GM23338 (cell line): ENCODE measurements around the gene TAOK1.

ENCODE experiments used
- CREB1 ChIP-seq: fragments of 250-450 bp; sonication (Bioruptor Pico); IDR thresholded peaks from 2 replicates; pipeline ENCODE4 v1.5.0; 2020; ENCODE audit warnings: low read depth, mild to moderate bottlenecking, moderate library complexity
- CTCF ChIP-seq, 2 experiments: fragments of 200-600 bp in 1 of 2; sonication (generic) in 1 of 2; conservative IDR thresholded peaks; 2 replicates each; pipeline versions ENCODE4 v1.5.1 to v1.6.1; 2016 to 2017; ENCODE audit warnings: antibody characterized with exemption in 2 of 2, low read depth in 2 of 2, mild to moderate bottlenecking in 2 of 2, moderate library complexity in 1 of 2
- ETS1 ChIP-seq: IDR thresholded peaks from 2 replicates; pipeline ENCODE4 v1.6.1; 2016; ENCODE audit warnings: antibody characterized with exemption
- EZH2 ChIP-seq: fragments of 200-600 bp; sonication (generic); IDR thresholded peaks from one replicate; pipeline ENCODE4 v1.8.0; 2017; ENCODE audit warnings: antibody characterized with exemption, mild to moderate bottlenecking, low read depth; ENCODE audit not compliant: unreplicated experiment
- EZH2phosphoT487 ChIP-seq: fragments of 200-600 bp; sonication (generic); IDR thresholded peaks from one replicate; pipeline ENCODE4 v1.8.1; 2018; ENCODE audit warnings: antibody characterized with exemption; ENCODE audit not compliant: unreplicated experiment
- JUNB ChIP-seq: IDR thresholded peaks from one replicate; pipeline ENCODE4 v1.6.1; 2016; ENCODE audit warnings: antibody characterized with exemption; ENCODE audit not compliant: unreplicated experiment
- NANOG ChIP-seq: IDR thresholded peaks from 2 replicates; pipeline ENCODE4 v1.6.1; 2016; ENCODE audit warnings: antibody characterized with exemption, borderline replicate concordance
- POLR2AphosphoS5 ChIP-seq: IDR thresholded peaks from 2 replicates; pipeline ENCODE4 v1.6.1; 2016; ENCODE audit warnings: antibody characterized with exemption, low read depth
- REST ChIP-seq: IDR thresholded peaks from one replicate; pipeline ENCODE4 v1.6.1; 2018; ENCODE audit warnings: antibody characterized with exemption; ENCODE audit not compliant: unreplicated experiment
- STAT1 ChIP-seq: IDR thresholded peaks from one replicate; pipeline ENCODE4 v1.6.1; 2016; ENCODE audit warnings: antibody characterized with exemption; ENCODE audit not compliant: unreplicated experiment
- ZNF114 ChIP-seq: fragments of 250-450 bp; sonication (Bioruptor Pico); IDR thresholded peaks from 2 replicates; pipeline ENCODE4 v1.5.0; 2020; ENCODE audit warnings: mild to moderate bottlenecking, moderate library complexity
- ZNF331 ChIP-seq: fragments of 250-450 bp; sonication (Bioruptor Pico); IDR thresholded peaks from 2 replicates; pipeline ENCODE4 v1.5.0; 2020; ENCODE audit warnings: low read depth, mild to moderate bottlenecking, moderate library complexity
- ZNF462 ChIP-seq: fragments of 250-450 bp; sonication (Bioruptor Pico); IDR thresholded peaks from 2 replicates; pipeline ENCODE4 v1.5.0; 2020; ENCODE audit warnings: mild to moderate bottlenecking, moderate library complexity

- TF ChIP-seq CTCF (conservative IDR thresholded peaks at IDR 0.05; ENCODE audit: low read depth in 2 of 2): no peak
- no peak for TF ChIP-seq EZH2
- TF ChIP-seq EZH2phosphoT487: no peak
- TF ChIP-seq POLR2AphosphoS5: no peak
- no peak for TF ChIP-seq JUNB
- no peak for TF ChIP-seq CREB1 (CRISPR knock-in tag)
- TF ChIP-seq REST: no peak
- no peak for TF ChIP-seq ZNF114
- TF ChIP-seq ETS1: no peak
- TF ChIP-seq ZNF331 (CRISPR knock-in tag): no peak
- TF ChIP-seq STAT1: no peak
- TF ChIP-seq NANOG: no peak
- TF ChIP-seq ZNF462 (CRISPR knock-in tag): no peak
Observed at GRCh38 chr17:29546830-29547229, 156.7 kb downstream of the TAOK1 start.
